ENCODE results near the gene SLC25A1.
"Not testable (repeated sequence)": the region's sequence is repeated elsewhere in the genome, so short reads cannot be mapped to it uniquely, and the experiment has no call there.

Gene SLC25A1

DNA sequence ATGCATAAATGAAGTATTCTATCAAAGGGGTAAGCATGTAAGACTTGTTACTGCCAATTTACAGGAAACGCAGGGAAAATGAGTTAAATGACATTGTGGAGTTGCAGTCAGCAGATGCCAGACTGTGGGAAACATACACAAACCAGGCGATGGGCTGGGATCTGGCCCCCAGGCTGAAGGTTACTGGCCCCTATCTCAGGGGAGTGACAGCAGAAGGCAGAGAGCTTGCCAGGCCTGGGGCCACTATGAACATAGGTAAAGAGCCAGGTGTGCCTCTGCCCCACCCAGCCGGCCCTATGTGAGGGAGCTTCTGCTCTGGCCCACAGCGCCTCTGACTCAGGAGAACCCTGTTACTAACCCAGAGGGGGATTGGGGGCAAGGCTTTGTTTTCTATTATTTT lies 26.1 kb upstream of the SLC25A1 start:
- no peak for DNase-seq

DNA sequence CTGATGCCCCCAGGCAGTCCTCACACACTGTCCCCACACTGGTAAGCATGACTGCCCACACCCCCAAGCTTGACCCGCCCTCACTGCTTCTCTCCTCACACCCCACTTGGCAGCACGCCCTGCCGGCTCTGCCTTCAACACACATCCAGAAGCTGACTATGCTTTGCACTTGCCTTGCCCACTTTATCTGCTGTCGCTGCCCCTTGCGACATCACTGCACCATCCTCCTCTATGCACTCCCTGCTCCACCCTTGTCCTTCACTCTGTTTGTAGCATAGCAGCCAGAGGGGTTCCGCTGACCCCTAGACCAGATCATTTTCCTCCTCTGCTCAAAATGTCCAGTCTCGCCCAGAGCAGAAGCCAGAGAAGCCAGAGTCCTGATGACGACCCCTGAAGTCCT lies 25.3 kb upstream of the SLC25A1 start:
- DNase-seq: no peak

DNA sequence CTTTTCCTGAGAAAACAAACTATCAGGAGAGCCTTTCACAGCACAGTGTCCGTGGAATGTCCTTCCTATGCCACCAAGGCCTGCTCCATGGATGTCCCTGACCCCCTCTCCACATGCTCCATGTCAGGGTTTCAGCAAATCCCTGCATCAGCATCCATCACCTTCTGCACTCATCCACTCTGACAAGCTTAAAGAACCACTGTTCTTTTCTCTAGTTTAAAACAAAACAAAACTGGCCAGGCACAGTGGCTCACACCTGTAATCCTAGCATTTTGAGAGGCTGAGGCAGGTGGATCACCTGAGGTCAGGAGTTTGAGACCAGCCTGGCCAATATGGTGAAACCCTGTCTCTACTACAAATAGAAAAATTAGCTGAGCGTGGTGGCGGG lies 24.3 kb upstream of the SLC25A1 start:
- DNase-seq: not testable (repeated sequence)

DNA sequence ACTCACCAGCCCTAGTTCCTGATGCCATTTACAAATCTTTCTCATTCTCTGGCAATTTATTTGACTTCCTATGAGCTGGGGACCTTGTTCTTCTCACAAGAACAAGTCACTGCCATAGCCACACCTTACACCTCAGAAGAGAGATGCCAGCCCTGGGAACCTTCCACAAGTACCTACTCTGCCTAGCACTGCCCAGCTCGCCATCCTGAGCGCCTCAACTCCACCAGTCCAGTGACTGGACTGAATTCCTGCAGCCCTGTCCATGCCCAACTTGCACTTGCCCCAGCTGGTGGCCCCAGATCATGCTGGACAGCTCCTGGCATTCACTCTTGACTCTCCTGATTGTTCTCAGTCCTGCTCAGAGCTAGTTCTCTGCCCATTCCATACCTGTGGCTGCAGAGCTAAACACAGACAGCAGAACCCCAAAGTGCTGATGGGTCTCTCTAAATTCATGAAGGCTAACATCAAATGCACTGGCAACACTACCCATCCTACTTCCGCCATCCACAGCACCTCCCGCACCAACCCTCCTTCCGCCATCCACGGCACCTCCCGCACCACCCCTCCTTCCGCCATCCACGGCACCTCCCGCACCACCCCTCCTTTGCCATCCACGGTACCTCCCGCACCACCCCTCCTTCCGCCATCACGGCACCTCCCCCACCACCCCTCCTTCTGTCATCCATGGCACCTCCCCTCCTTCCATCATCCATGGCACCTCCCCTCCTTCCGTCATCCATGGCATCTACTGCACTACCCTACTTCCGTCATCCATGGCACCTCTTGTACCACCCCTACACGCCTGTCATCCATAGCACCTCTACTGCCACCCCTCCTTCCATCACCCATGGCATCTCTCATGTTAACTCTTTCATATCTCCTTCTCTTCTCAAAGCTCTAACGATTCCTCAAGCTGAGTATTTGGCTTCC lies 23.6 kb upstream of the SLC25A1 start:
- no peak for DNase-seq

DNA sequence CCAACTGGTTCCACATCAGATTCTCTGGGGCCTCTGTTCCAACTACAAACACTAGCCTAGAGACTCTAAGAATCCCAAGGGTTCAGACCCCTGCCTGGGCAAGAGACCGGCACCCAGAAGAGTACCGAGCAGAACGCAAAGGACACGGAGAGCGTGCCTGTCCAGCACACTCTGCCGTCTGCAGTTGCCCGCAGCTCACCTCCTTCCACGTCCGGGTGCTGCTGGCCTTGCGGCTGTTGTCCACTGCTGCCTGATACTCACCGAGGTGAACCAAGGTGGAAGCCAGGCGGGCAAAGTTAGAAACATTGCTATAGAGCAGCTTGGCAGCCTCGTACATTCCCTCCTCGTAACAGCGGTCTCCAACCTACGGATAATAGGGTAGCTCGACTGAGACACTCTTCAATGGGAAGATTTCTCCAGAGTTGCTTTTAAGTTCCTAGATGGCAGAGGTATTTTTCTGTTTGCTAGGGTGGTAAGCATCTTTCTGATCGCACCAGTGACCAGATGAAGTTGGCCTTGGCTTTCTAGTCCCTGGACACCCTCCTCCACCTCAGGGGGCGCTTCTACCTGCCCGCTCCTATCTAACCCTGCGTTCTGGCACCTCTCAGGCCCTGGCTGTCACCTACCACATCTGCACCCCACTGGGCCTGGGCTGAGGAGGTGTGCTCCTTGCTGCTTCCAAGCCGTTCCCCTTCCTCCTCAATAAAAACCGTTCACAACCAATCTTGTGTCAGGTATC lies 22.8 kb upstream of the SLC25A1 start:
- DNase-seq: no peak

DNA sequence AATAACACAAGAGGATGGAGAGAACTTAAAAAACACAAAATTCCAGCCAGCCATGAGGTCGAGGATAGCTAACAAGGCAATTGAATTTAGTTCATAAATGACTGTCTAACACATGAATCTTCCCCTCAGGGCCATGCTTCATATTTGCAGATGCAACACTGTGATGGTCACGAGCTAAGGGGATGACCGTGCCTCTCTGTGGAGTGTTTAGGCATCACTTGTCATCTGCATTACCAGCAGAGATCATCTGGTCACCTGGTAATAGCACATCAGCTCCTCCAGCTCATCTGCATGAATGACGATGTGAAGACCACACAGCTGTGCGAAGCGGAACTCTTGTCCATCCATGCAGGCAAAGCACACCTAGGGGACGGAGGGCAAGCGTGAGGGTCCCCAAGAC lies 20.9 kb upstream of the SLC25A1 start:
- DNase-seq: no peak

DNA sequence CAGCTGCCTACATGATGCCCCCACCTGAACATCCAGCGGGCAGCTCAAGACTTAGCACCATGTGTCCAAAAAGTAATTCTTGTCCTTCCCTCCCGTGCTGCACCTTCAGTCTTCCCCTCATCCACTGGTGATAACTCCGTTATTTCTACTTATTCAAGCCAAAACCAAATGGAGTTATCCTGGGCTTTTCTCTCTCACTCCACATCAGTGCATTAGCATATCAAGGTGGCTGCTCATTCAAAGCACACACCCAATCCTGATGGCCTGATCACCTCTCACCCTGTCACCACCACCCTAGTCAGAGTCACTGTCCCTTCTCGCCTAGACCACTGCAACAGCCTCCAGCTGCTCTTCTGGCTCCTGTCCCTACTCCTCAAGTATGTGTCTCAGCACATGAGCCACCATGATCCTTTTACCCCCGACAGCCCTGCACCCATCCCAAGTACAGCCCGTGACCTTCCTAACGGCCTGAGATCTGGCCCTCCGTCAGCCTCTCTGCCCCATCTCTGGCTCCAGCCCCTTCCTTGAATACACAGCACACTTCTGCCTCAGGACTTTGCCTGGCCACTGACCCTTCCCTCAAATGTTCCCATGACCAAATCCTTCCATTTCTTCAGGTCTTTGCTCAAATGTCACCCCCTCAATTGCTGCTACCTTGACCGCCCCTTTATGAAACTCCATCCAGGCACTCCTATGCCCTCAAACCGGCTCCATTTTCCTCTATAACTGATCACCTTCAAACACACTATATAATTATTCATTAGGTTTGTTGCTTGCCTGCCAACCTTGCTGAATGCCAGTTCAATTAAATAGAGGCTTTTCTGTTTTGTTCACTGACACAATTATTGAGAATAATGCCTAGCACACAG lies 19.7 kb upstream of the SLC25A1 start:
- no peak for DNase-seq

DNA sequence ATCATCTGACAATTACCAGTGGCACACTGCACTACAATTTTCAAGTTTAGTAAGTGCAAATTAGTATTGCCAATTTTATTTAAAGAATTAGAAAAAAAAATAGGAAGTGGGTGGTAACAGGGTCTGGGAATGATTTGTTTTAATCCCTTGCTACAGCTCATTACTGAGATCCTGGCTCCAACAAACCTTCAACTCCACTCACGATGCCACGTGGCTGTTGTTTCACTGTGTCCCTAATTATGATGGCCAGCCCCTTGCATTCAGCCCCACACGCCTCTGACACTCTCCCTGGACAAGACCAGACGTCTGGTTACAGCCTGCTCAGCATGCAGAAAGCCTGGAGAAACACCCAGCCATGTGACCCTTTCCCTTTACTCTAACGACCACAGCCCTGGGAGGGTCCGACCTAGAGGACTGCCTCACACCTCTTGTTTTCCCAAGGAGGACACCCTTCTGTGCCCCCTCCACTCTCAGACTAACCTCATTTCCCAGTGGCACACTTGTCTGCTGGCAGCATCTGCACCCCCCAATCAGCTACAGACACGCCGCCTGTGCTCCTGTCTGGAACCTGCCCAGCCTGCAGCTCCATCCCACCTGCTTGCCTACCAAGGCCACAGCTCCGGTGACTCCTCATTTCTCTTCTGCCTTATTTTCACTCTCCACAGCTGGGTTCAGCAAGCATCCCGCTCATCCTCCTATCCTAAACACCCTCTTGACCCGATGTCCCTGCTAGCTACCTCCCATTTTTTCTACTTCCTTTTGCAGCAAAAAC lies 18.5 kb upstream of the SLC25A1 start:
- no peak for DNase-seq

DNA sequence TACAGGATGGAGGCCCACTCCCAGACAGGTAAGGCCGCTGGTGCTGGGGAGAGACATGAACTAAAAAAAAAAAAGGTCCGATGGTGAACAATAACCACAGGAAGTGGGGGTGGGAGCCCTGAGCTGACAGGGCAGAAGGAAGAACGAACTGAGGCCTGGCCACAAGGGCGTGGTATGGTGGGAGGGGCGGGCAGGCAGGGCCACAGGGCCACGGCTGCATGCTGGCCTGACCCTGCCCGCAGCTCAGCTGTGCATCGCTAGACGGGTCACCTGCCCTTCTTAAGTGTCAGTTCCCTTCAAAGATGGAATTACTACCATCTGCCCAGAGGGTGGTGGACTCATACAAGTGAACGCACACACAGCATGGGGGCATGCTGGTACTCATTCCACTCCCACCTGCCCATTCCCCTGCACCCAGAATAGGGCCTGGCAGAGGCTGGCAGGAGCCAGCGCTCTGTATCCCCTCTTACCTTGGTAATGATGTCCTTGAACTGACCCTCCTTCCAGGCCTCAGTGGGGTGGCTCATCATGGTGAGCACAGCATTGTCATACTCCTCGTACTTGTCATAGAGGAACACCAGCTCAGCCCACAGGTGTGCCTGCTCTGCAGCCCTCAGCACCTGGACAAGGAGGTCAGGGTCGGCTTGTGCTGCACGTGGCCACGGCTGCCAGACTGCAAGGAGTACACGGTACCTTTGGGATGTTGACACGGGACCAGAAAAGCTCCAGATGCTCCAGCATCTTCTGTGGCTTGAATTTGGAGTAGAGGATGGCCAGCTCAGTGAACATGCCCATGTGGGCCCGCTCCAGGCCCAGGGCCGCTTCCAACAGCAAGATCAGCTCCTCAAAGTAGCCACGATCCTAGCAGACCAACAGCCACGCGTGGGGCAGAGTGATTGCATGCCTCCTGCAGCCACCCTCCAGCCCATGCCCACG lies 17.5 kb upstream of the SLC25A1 start:
- DNase-seq: no peak

DNA sequence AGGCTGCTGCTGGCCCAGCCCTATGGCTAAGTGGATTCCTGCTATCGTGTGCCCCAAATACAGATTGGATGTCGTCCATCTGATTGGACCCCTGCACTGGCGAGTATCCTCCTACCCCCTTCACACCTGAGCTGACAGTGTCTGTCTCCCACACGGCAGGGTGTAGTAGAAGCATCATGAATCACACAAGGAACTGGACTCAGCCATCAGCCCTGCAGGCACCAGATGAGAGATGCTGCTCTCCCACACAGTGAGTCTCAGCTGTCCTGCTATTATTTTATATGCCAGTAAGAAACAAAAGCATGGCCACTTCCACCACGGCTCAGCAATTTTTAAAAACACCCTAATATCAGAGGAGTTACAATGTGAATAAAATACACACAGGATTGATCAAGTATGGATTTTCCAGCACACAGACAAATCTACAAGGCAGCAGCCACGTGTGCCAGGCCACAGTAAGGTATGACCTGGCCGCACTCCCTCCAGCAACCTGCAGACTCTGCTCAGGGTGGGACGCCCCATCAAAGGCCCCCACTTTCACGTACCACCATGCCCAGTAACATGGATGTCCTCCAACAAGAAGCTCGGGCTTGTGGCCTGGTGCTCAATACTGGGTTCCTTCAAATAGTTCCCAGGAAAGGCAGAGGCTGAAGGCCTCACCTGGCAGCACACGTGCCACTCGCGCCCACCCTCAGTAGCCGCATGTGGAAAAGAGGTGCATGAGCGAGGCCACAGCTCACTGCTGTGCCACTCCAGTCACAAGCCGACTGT lies 16.4 kb upstream of the SLC25A1 start:
- DNase-seq: no peak

DNA sequence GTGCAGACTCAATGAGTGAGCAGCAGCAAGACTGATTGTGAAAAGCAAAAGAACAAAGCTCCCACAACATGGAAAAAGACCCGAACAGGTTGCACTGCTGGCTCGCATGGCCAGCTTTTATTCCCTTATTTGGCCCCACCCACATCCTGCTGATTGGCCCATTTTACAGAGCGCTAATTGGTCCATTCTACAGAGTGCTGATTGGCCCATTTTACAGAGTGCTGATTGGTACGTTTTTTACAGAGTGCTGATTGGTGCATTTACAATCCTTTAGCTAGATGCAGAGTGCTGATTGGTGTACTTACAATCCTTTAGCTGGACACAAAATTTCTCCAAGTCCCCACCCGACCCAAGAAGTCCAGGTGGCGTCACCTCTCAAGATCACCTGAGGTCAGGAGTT lies 15.3 kb upstream of the SLC25A1 start:
- DNase-seq: no peak

DNA sequence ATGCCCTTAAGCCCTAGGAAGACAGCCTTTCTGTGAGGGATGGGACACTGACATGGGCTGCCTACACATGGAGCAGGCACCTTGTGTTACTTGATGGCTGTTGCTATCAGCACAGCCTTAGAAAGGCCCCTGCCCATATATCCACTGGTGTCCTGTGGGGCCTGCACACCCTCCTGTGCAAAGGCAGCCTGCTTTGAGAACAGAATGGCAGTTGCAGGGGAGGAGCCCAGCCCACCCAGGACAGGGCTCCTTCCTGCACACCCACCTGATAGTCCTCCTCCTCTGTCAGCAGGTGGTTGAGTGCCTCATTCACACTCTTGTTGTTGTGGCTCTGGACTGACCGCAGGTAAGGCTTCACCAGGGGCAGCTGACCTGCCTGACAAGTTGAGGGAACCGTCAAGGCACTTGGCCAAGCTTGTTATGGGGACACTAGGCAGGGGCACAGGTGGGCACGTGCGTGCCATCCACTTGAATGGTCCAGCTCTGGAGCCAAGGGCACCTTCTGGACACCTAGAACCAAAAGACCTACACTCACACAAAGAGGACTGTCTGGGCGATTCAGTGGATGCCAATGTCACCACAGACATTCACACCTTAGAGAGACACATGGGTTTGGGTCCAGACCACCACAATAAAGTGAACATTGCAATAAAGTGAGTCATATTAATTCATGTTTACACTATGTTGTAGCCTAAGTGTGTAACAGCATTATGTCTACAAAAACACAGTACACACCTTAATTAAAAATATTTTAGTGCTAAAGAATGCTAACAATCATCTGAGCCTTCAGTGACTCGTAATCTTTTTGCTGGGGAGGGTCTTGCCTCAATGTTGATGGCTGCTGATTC lies 9.4 kb upstream of the SLC25A1 start:
- DNase-seq: no peak

DNA sequence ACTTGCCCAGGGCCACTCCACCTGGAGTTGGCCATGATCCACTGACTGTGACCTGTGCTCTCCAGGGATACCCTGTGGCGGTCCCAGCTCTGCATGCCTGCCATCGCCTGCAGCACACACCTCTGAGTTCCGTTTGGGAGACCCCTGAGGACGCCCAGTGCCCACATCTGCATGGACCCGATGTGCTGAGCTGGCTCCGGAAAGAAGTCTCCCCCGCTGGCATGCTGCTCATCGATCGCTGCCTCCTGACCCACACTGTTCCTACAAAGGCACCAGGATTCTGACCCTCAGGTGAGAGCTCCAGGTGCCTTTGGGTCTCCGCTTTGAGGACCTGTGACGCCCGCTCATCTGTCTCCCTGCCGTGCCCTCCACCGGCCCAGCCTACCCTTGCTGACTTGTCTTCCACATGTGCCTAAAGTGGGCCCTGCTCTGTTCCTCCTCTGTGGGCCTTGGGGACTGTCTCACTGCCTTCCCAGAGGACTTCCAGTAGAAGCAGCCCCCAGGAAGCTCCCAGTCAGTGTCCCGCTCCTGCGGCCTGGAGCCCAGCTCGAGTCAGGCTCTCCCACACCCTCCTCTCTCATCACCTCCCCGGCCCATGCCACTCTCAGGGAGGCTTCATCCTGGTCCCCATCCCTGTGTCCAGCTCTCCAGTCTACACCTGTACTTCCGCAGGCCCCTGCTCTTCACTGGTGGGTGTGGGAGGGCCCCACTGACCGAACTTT lies 5.9 kb upstream of the SLC25A1 start:
- no peak for DNase-seq

DNA sequence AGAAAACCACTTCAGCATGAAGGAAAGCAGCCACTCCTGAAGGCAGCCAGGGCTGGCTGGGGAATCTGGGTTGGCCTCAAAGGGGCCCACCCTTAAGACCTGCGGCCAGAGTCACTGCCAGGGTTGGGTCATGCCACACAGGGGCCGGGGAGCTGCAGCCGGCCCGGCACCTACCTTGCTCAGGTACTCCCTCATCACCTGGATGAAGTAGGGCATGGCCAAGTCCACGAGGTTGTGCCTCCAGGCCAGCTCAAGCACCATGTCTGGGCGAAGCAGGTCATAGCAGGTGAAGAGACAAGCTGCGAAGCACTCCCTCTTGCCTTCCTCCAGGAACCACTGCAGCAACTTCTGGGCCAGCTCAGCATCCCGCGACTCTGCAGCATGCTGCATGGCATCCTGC lies 4.7 kb upstream of the SLC25A1 start:
- DNase-seq: no peak

DNA sequence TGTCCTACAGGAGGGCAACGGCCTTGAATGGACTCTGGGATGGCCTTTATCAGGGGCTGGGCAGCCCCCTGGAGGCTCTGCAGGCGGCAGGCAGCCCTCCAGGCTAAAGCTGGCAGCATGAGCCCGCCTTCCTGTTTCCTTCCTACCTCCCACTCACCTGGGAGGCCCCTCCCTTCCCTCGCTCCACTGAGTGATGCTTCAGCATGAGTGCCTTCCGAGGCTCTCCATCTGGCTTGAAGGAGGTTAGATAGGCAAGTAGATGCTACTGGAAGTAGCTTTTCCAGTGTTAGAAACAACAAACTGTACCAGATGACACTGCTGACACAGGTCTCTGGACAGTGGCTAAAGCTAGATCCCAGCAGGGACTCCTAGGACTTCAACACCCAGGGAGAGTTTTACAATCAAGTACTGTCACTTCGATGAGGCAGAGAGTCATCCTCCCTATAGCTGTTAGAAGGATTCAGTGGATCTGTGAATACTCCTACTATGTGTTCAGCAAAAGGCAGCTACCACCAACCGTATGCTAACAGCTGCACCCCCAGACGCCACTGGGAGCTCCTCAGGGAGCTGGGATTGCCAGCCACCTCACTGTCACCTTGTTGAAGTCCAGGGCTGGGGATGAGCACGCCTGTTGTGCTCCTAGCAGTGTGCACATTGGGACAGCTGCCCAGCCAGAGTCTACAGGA lies 4.1 kb upstream of the SLC25A1 start:
- no peak for DNase-seq

DNA sequence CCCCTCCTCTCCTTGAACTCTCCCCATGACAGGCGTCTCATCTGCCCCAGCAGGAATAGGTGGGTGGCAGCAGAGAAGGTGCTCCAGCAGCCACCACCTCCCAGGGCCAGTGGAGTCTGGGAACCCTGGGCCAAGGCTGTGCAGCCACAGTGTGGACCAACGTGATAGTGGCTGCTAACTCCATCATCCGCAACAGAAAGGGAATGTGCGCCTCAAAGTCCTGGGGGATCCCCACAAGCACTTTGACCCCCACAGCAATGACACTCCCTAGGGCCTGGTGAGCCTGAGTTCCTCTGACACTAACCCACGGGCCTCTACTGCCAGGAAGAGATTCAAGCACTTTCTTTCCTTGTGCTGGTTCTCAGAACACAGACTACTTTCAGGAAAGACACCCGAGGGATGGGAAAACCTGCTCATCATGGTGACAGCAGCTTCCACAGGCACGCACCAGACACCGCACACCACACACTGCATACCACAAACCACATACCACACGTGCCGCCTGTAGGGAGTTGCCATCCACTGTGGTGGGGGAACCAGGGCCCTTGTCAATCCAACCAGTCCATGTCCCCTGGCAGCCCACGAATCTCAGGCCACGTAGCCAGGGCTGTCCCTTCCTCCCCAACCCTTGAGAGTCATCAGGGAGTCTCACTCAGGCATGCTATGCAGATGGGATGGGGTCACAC lies 3.4 kb upstream of the SLC25A1 start:
- DNase-seq: no peak

DNA sequence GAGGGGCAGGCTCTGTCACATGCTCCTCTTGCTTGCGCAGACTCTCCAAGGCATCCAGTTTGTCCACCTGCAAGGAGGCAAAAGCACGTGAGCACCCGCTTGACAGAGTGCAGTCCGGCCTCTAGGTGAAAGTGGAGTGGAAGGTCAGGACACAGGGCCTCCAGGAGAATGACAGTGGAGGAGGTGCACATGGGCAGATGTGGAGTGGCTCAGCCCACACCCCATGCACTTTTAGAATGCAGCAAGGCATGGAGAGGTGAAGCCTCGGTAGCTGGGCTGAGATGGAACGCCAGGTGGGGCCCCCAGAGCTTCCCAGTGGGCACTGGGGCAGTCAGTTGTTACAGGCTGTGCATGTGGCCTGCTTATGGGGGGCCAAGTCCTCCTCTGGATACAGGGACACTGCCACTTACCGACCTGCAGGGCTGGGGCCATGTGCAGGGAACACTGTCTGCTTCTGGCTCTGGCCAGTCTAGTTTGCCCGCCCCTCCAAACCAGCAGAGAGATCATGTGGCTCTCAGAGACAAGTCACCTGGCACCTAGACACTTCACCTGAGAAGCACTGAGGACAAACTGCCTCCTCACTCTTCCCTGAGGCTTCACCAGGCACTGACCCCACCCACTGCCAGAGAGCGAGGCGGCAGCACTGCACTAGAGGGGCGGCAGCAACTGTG lies 2.3 kb upstream of the SLC25A1 start:
- no peak for DNase-seq

All from NCI-H1930 (cell line).